IPS-11a (cell line): ENCODE measurements around the gene NUP43.
"Not testable (repeated sequence)": the region's sequence is repeated elsewhere in the genome, so short reads cannot be mapped to it uniquely, and the experiment has no call there.

Experiments
- H3K4me3 ChIP-seq: one replicate; pipeline ENCODE4 v1.5.1; 2013; ENCODE audit warnings: low read depth, low read length, control low read depth

NUP43 gene

GRCh38 chr6:149694921-149695320, 51.4 kb downstream of the NUP43 start:
- no peak overlapping the region for H3K4me3 ChIP-seq

- H3K4me3 ChIP-seq: no peak overlapping the region
Observed at GRCh38 chr6:149691201-149691600, 55.1 kb downstream of the NUP43 start.

DNA sequence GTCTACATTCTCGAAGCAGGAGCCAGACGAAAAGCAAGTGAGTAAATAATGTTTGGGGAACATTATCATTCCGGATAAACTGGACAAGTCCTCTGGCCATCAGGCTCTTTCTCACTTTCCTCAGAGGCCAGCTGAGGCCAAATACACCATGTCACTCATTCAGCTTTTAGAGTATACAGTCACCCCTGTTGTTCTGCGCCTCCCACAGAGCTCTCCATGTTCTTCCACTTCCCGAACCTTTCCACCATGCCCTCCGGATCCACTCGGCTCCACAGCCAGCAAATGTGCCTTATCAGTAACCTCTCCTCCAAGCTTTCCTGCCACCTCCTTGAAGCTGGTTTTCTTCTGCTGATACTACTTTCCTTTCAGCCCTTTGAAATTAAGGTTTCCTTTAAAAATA, 60.1 kb downstream of the NUP43 start:
- no peak overlapping the region for H3K4me3 ChIP-seq

DNA sequence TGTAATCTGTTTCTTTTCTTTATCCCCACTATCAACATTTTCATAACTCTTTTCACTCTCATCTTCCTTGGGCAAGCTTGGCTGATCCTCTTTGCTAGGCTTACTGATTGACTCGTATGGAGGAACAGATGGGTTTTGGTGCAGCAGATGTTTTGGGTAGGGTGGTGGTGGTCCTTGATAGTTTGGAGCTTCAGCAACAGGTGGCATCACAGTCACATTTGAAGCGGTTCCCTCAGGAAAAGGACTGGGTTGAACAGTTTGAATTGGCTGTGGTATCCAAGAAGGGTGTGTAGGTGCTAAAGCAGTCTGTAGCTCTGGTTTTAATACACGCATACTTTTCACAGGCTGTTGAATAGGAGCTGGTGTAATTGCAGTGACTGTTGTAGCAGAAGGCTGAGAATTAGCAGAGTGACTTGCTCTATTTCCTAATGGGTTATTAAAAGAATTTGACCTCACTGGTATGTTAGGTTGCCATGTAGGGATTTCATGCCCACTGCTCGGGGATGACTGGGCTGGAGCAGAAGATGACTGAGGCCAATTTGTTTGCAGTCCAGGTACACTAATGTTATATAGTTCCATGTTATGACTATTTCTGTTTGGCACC, 63.0 kb downstream of the NUP43 start:
- H3K4me3 ChIP-seq: no peak overlapping the region

- H3K4me3 ChIP-seq: not testable (repeated sequence)
Observed at GRCh38 chr6:149681845-149682244, 64.5 kb downstream of the NUP43 start.

GRCh38 chr6:149681209-149681608, 65.1 kb downstream of the NUP43 start:
- H3K4me3 ChIP-seq: no peak overlapping the region

GRCh38 chr6:149680503-149680902, 65.8 kb downstream of the NUP43 start:
- no peak overlapping the region for H3K4me3 ChIP-seq
